GM19324 (cell line): ENCODE results near the gene OBSCN.

Experiments
- ATAC-seq: cut with Tn5 transposase; IDR thresholded peaks from one replicate; pipeline ENCODE4 v1.9.1; 2021; ENCODE audit warnings: mild to moderate bottlenecking, moderate library complexity; ENCODE audit not compliant: unreplicated experiment, low FRiP score

Gene OBSCN

DNA sequence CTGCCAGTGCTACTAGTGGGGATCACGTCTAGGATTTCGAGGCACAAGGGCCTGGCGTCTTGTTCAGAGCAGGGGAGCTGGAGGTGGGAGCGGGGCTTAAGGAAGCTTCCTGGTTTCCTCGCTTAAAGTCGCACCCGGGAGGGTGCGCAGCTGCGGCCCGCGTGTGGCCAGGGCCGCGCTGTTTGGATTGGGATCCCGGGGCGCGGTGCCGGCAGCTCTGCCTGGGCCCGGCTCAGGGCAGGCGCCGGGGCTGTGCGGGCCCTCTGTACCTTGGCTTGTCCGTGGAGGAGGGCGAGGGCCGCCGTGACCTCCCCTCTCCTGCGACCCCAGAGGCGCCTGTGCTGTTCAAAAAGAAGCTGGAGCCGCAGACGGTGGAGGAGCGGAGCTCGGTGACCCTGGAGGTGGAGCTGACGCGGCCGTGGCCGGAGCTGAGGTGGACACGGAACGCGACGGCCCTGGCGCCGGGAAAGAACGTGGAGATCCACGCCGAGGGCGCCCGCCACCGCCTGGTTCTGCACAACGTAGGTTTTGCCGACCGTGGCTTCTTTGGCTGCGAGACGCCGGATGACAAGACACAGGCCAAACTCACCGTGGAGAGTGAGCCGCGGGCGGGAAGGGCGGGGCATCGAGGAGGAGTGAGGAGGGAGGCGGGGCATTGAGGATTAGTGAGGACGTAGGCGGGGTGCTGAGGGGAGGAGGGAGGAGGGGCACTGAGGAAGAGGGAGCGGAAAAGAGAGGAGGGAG, 67.8 kb downstream of the OBSCN start:
- ATAC-seq, result no peak

DNA sequence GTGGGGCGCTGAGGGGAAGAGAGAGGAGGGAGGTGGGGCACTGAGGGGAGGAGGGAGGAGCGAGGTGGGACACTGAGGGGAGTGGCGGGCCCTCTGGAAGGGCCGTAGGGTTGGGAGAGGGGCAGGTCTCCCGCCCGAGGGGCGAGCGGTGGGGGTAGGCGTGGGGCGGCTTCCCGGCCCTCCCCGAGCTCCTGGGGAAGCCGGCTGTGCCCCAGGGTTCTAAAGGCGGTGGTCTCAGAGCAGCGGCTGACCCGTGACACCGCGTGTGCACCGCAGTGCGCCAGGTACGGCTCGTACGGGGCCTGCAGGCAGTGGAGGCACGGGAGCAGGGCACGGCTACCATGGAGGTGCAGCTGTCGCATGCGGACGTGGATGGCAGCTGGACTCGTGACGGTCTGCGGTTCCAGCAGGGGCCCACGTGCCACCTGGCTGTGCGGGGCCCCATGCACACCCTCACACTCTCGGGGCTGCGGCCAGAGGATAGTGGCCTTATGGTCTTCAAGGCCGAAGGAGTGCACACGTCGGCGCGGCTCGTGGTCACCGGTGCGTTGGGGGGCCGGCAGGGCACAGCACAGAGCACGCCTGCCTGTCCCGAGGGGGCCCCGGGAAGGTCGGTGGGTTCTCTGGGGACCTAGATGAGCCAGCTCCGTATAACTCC, 68.5 kb downstream of the OBSCN start:
- ATAC-seq, result no peak

- no peak for ATAC-seq
Observed at GRCh38 chr1:228276901-228277490, 69.2 kb downstream of the OBSCN start.

- no peak for ATAC-seq
Observed at GRCh38 chr1:228277491-228278431, 69.9 kb downstream of the OBSCN start.

DNA sequence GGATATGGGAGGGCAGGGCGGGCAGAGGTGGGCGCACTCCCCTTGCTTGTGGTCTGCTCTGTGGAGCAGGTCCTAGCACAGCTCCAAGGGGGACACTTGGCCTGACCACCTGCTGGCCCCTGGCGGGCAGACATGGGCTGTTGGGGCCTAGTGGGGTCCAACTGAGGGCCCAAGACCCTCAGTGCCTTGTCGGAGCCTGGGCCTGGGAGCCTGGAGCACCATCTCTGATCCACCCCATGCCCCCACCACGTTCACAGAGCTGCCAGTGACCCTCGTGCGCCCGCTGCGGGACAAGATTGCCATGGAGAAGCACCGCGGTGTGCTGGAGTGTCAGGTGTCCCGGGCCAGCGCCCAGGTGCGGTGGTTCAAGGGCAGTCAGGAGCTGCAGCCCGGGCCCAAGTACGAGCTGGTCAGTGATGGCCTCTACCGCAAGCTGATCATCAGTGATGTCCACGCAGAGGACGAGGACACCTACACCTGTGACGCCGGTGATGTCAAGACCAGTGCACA, 70.6 kb downstream of the OBSCN start:
- no peak for ATAC-seq

DNA sequence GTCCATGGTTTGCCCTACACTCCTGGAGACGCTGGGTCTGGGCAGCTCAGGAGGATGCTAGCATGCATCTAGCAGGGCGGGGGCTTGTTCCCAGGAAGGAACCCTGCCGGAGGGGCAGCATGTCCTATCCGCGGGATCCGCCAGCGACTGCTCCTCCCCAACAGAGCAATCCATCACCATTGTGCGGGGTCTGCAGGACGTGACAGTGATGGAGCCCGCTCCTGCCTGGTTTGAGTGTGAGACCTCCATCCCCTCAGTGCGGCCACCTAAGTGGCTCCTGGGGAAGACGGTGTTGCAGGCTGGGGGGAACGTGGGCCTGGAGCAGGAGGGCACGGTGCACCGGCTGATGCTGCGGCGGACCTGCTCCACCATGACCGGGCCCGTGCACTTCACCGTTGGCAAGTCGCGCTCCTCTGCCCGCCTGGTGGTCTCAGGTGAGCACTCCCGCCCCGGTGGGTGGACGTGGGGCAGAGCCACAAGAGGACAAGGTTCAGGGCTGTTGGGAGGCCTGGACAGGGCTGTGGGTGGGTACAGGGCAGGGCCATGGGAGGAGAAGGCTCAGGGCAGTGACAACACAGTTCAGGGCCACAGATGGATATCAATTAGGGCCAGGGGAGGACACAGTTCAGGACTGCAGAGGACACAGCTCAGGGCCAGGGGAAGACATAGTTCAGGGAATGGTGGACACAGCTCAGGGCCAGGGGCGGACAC, 71.3 kb downstream of the OBSCN start:
- ATAC-seq, result no peak

GRCh38 chr1:228279722-228280105, 71.9 kb downstream of the OBSCN start:
- no peak for ATAC-seq

DNA sequence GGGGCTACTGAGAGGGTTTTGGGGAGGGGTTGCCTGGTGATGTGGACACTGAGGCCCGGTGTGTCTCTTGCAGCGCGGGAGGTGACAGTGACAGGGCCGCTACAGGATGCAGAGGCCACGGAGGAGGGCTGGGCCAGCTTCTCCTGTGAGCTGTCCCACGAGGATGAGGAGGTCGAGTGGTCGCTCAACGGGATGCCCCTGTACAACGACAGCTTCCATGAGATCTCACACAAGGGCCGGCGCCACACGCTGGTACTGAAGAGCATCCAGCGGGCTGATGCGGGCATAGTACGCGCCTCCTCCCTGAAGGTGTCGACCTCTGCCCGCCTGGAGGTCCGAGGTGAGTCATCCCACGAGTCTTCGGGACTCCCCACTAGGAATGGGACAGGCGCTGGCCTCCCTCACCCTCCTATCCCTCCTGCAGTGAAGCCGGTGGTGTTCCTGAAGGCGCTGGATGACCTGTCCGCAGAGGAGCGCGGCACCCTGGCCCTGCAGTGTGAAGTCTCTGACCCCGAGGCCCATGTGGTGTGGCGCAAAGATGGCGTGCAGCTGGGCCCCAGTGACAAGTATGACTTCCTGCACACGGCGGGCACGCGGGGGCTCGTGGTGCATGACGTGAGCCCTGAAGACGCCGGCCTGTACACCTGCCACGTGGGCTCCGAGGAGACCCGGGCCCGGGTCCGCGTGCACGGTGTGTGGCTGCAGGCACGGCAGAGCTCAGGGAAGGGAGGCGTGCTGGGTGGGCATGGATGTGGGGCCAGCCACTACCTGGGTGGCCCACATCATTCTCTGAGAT, 72.5 kb downstream of the OBSCN start:
- ATAC-seq, result no peak

DNA sequence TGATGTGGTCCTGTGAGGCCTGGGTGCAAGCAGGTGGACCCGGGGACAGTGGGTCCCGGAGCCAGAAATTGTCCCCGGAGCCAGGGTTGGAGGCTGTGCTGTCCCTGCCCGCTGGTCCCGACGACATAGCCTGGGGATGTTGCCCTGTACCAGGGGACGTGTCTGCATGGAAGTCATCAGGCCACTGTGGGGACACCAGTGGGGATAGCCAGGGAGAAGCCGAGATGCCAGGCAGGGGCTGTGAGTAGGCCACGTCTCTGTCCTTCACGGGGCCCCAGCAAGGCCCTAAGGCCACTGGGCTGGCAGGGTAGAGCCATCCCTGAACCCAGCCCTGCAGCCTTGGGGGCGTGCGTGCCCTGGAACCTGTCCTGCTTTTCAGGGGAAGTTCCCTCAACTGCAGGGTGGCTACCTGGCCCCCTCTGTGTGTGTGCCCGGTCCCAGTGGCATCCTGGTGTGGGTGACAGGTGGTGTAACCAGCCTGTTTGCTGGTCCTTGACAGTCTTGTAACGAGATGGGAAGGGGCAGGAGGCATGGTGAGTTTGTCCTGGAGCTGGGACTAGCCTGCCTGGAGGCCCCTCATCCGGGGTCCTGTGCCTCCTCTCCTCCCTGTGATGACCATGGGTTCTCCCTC, 73.2 kb downstream of the OBSCN start:
- ATAC-seq, result no peak

GRCh38 chr1:228281631-228282328, 73.9 kb downstream of the OBSCN start:
- no peak for ATAC-seq

DNA sequence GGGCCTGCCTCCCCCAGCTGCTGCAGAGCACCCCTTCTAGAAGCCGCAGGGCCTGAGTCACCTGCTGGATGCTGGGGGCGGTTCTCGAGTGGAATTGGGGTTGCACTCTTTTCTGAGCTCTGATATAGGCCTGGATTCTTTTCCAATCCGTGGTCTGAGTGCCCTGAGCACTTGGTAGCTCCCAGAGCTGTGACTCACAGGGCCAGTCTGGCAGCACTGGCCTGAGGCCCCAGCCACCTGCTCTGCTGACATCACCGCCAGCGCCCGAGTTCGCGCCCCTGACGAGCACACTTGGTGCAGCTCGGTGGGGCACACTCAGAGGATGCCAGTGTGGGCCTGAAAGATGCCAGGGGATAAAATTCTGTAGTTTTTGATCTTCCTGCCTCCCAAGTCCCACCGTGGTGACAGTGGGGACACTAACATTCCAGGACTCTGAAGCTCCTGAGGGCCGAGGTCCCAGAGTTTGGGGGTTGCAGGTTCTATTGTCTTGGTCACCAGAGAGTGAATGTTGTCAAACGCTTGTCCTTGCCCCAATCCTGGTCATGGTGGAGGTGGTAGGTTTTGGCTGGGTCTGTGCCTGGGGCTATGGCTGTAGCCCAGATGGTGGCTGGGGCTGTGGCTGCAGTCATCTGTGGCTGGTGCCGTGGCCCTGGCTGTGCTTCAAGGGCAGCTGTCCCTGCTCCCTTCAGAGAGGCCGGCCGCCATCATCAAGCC, 74.6 kb downstream of the OBSCN start:
- no peak for ATAC-seq

DNA sequence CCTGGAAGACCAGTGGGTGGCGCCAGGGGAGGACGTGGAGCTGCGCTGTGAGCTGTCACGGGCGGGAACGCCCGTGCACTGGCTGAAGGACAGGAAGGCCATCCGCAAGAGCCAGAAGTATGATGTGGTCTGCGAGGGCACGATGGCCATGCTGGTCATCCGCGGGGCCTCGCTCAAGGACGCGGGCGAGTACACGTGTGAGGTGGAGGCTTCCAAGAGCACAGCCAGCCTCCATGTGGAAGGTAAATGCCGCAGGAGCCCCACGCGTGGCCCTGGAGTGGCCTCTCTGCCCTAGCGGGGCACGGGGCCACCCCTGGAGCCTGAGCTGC, 75.2 kb downstream of the OBSCN start:
- ATAC-seq, result no peak

DNA sequence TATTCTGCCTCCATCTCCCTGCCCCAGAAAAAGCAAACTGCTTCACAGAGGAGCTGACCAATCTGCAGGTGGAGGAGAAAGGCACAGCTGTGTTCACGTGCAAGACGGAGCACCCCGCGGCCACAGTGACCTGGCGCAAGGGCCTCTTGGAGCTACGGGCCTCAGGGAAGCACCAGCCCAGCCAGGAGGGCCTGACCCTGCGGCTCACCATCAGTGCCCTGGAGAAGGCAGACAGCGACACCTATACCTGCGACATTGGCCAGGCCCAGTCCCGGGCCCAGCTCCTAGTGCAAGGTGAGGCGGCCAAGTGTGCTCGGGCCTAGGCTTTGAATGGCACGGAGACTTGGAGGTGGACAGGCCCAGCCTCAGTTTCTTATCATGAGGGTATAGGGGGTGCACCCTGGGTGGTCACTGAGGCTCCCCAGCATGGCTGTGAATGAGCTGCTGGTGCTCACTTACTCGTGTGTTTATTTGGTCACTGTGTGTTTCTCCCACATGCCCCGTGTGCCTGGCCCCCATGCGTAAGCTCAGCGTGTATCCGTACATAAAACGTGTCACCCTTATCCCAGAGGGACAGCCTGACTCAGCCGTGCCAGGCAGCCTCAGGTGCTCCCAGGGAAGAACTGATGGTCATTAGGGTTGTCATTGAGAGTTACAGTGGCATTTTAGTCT, 75.8 kb downstream of the OBSCN start:
- ATAC-seq, result no peak

DNA sequence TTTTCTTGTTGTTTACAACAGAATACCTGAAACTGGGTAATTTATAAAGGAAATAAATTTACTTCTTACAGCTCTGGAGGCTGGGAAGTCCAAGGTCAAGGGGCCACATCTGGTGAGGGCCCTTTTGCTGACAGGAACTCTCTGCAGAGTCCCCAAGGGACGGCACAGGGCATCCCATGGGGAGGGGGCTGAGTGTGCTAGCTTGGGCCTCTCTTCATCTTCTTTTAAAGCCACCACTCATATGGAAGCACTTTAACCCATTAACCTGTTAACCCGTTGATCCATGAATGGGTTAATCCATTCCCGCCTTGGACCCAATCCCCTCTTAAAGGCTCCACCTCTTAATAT, 76.3 kb downstream of the OBSCN start:
- ATAC-seq, result no peak

- no peak for ATAC-seq
Observed at GRCh38 chr1:228284521-228284920, 76.7 kb downstream of the OBSCN start.

- ATAC-seq, result no peak
Observed at GRCh38 chr1:228285661-228286504, 78.0 kb downstream of the OBSCN start.
